D341Med (cell line): Measurements from ENCODE around the gene LIPC.

Source experiments
- DNase-seq: peaks from one replicate; pipeline ENCODE4 v3.0.0; 2012; ENCODE audit warnings: low spot score

The LIPC gene

GRCh38 chr15:58517682-58518525 lies 86.1 kb downstream of the LIPC start:
- DNase-seq, result no peak

DNA sequence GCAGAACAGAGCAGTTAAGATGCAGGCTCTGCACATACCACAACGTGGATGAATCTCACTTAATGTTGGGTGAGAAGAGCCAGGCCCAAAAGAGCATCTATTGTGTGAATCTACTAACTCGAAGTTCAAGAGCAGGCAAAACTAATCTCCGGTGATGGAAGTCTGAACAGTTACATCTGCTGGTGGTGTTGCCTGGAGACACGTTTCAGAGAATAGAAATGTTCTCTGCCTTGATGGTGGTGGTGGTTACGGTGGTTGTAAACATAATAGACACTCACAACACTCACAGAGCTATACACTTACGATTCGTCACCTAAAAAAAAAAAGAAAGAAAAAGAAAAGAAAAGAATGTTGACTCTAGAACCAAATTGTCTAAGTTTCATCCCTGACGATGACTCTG lies 86.8 kb downstream of the LIPC start:
- DNase-seq, result no peak

DNA sequence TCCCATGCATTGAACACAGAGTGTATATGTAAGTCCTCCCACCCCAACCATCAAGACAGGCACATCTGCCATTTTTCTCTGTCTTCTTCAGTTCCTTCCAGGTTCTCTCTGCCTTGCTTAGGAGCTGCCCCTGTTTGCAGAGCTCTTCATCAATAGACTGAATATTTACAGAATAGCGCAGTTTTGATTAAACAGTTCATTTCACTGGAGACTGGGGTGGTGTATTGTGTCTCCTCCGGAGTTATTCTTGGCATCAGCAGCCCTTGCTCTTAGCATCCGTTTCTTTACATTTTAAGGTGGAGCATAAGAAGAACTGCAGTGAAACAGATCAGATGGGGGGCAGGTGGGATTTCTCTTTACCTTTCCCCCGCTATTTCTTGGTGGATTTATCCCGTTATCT lies 87.7 kb downstream of the LIPC start:
- no peak for DNase-seq

- peak; percentile 80 for DNase-seq
Observed at GRCh38 chr15:58520464-58520863, 88.7 kb downstream of the LIPC start.

DNA sequence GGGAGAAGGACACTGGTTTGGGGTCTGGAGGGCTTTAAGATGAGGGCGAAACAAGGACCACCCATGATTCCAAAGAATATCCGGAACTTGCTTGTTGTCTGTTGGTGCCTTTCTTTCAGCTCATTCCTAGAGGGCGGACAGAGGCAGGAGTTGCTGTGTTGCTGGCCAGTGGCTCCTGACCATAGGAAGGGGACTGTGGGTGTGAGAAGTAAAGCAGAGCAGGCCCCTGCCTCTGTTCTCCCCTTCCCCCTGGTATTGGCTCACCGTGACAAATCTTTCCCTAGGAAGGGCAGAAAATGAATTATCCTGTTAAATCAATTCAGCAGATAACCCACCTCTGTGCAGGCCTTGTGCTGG lies 89.1 kb downstream of the LIPC start:
- DNase-seq, result no peak

GRCh38 chr15:58521293-58521991 lies 89.7 kb downstream of the LIPC start:
- no peak for DNase-seq

GRCh38 chr15:58522391-58522790 lies 90.6 kb downstream of the LIPC start:
- no peak for DNase-seq

- DNase-seq, result no peak
Observed at GRCh38 chr15:58522865-58523264, 91.1 kb downstream of the LIPC start.

DNA sequence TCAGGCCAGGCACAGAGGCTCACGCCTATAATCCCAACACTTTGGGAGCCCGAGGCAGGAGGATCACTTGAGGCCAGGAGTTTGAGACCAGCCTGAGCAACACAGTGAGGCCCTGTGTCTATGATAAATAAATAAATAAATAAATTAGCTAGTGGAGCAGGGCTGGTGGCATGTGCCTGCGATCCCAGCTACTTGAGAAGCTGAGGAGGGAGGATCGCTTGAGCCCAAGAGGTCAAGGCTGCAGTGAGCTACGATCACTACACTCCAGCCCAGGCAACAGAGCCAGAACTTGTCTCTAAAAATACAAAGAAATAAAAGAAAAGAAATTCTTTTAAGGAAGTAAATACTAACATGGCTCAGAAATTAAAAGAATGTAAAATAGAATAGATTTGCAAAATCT lies 91.8 kb downstream of the LIPC start:
- no peak for DNase-seq

DNA sequence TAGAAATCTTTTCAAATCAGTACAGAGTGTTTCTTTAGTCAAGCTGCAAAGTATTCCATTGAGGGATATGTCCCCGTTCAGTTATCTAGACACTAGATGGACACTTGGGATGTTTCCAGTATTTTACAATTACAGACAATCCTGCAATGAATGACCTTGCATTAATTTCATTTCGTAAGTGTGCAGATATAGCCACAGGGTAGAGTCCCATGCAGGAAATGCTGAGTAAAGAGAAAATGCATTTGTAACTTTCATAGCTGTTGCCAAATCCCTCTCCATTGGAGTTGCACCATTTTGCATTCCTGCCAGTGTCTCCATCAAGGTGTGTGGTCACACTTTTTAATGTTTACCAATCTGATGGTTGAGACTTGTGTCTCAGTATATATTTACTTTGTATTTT lies 92.5 kb downstream of the LIPC start:
- no peak for DNase-seq

GRCh38 chr15:58525991-58526421 lies 94.2 kb downstream of the LIPC start:
- DNase-seq, result no peak

- DNase-seq, result no peak
Observed at GRCh38 chr15:58526647-58527192, 94.9 kb downstream of the LIPC start.

GRCh38 chr15:58527573-58528187 lies 95.9 kb downstream of the LIPC start:
- no peak for DNase-seq

DNA sequence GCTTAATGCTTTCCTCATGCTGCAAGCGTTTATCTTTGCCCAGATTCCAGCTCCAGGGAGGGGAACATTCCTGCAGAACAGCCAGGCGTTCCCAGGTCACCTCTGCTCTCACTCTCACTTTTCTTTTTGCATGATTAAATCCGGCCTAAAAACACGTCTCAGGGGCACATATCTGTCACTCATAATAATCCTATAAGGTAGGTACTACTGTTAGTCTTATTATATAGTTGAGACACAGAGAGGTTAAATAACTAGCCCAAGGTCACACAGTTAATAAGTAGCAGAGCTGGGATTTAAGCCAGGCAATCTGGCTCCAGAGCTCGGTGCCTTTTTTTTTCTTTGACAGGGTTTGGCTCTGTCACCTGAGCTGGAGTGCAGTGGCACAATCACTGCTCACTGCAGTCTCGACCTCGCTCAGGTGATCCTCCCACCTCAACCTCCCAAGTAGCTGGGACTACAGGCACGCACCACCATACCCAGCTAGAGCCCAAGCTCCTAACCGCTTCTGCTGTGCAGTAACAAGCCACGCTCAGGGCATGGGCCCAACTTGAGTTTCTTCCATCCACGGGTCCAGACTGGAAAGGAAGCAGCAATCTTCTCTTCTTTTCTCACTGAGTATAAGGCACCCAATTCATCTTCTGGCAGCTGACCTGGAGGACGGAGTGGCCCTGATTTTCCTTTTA lies 96.5 kb downstream of the LIPC start:
- DNase-seq, result no peak

GRCh38 chr15:58529041-58529440 lies 97.2 kb downstream of the LIPC start:
- no peak for DNase-seq

- no peak for DNase-seq
Observed at GRCh38 chr15:58530056-58530590, 98.3 kb downstream of the LIPC start.

DNA sequence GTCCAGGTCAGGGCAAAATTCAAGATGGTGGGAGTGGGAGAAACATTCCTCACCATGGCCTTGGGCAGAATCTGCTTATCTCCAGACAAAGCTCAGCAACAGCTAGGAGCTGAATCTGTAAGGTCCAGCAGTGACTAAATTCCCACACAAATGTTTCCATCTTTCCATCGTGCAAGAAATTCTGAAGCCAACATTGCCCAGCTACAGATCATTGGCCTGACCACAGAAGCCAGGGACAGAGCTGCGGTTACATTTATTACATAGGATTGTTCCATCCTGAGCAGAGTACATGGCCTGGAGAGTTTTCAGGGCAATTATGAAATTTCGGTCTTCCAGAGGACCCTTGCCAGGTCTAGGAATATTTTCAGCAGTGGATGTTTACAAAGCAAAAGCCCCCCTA lies 100.3 kb downstream of the LIPC start:
- DNase-seq, result no peak

- no peak for DNase-seq
Observed at GRCh38 chr15:58534556-58534955, 102.8 kb downstream of the LIPC start.

GRCh38 chr15:58535337-58535736 lies 103.5 kb downstream of the LIPC start:
- DNase-seq, result no peak

- DNase-seq, result no peak
Observed at GRCh38 chr15:58535894-58536293, 104.1 kb downstream of the LIPC start.

GRCh38 chr15:58536414-58536813 lies 104.6 kb downstream of the LIPC start:
- DNase-seq, result no peak

GRCh38 chr15:58537033-58537432 lies 105.2 kb downstream of the LIPC start:
- DNase-seq, result no peak
